Urinary bladder (tissue), 4 donors: ENCODE measurements around the gene CLSTN2. TPM values are rescaled to one million over a fixed set of nuclear protein-coding genes. Genes with fewer than 3 reads are reported as not detected.

ENCODE experiments used
- DNase-seq: peaks from one replicate; pipeline ENCODE4 v3.0.0-alpha.2; 2015; ENCODE audit errors: extremely low spot score
- H3K27ac ChIP-seq: one replicate; pipeline ENCODE4 v1.5.1; 2013; ENCODE audit warnings: low read depth, mild to moderate bottlenecking, moderate library complexity
- H3K36me3 ChIP-seq: one replicate; pipeline ENCODE4 v1.6.1; 2013; ENCODE audit warnings: mild to moderate bottlenecking, moderate library complexity; ENCODE audit not compliant: insufficient read depth
- H3K4me1 ChIP-seq: one replicate; pipeline ENCODE4 v1.6.1; 2013; ENCODE audit warnings: mild to moderate bottlenecking, moderate library complexity; ENCODE audit not compliant: insufficient read depth
- H3K4me3 ChIP-seq: one replicate; pipeline ENCODE4 v1.5.1; 2013; ENCODE audit warnings: low read depth, low read length
- WGBS: extraction: QIAGEN DNeasy Blood & Tissue Kit; methylation state at CpG from one replicate; pipeline ENCODE4 v1.1.7; 2013; 5-methylcytosine and 5-hydroxymethylcytosine counted together
- polyA plus RNA-seq: library from polyadenylated mRNA; stranded (reverse); fragments of 200-250 nt; gene quantifications from one replicate; pipeline ENCODE4 v1.2.3, GENCODE V29; 2013
- total RNA-seq: library from RNA; depleted of rRNA; stranded (reverse); fragments of >200 nt; gene quantifications from one replicate; pipeline ENCODE4 v1.2.3, GENCODE V29; 2014
- donor health status: healthy with polysubstance abuse.
- donor health status: healthy.

CLSTN2 gene
- total and polyA plus RNA-seq, 2 donors, result 1.1 to 4.9 TPM

GRCh38 chr3:140574375-140574774 is 639.4 kb downstream of the CLSTN2 start:
- no peak for DNase-seq
- no peak overlapping the region for H3K4me3 ChIP-seq
- no peaks in the 10 kb centered on the region for H3K4me1 ChIP-seq
- H3K27ac ChIP-seq, result no peak overlapping the region
- H3K36me3 ChIP-seq, result no peaks in the 10 kb centered on the region
- 75% methylated on average over 5 of the region's 5 CpGs for WGBS

GRCh38 chr3:140576449-140576848 is 641.5 kb downstream of the CLSTN2 start:
- no peaks in the 10 kb centered on the region for H3K4me1 ChIP-seq
- WGBS, result 68% methylated on average over 5 of the region's 5 CpGs
- no peak for DNase-seq
- H3K27ac ChIP-seq, result no peak overlapping the region
- no peaks in the 10 kb centered on the region for H3K36me3 ChIP-seq
- H3K4me3 ChIP-seq, result no peak overlapping the region

GRCh38 chr3:140577911-140578310 is 642.9 kb downstream of the CLSTN2 start:
- H3K27ac ChIP-seq, result no peak overlapping the region
- no peaks in the 10 kb centered on the region for H3K36me3 ChIP-seq
- WGBS, result 88% methylated on average over 4 of the region's 4 CpGs
- H3K4me3 ChIP-seq, result no peak overlapping the region
- H3K4me1 ChIP-seq, result no peaks in the 10 kb centered on the region
- DNase-seq, result no peak

GRCh38 chr3:140579260-140579659 is 644.3 kb downstream of the CLSTN2 start:
- Histone ChIP-seq H3K4me1 (no peaks in the 10 kb centered on the region), H3K4me3 (no peak overlapping the region), H3K27ac (no peak overlapping the region), H3K36me3 (no peaks in the 10 kb centered on the region)
- DNase-seq, result no peak

- Histone ChIP-seq H3K4me3 (no peak overlapping the region), H3K27ac (no peak overlapping the region), H3K36me3 (no peaks in the 10 kb centered on the region), H3K4me1 (no peaks in the 10 kb centered on the region)
- WGBS, result 60% methylated on average over 1 of the region's 1 CpG
- DNase-seq, result no peak
These were observed 645.8 kb downstream of the CLSTN2 start for GRCh38 chr3:140580746-140581145.

GRCh38 chr3:140584549-140584948 is 649.6 kb downstream of the CLSTN2 start:
- no peaks in the 10 kb centered on the region for H3K4me1 ChIP-seq
- DNase-seq, result no peak
- H3K4me3 ChIP-seq, result no peak overlapping the region
- H3K27ac ChIP-seq, result no peak overlapping the region
- H3K36me3 ChIP-seq, result no peaks in the 10 kb centered on the region
- WGBS, result 42% methylated on average over 1 of the region's 1 CpG

GRCh38 chr3:140585828-140586227 is 650.8 kb downstream of the CLSTN2 start:
- H3K4me3 ChIP-seq, result no peak overlapping the region
- no peak overlapping the region for H3K27ac ChIP-seq
- H3K36me3 ChIP-seq, result no peaks in the 10 kb centered on the region
- no peaks in the 10 kb centered on the region for H3K4me1 ChIP-seq
- DNase-seq, result no peak
- WGBS, result 84% methylated on average over 4 of the region's 4 CpGs

GRCh38 chr3:140586311-140586710 is 651.3 kb downstream of the CLSTN2 start:
- no peak for DNase-seq

GRCh38 chr3:140588558-140588957 is 653.6 kb downstream of the CLSTN2 start:
- no peak overlapping the region for H3K4me3 ChIP-seq
- H3K36me3 ChIP-seq, result no peaks in the 10 kb centered on the region
- no peak overlapping the region for H3K27ac ChIP-seq
- H3K4me1 ChIP-seq, result no peaks in the 10 kb centered on the region
- no peak for DNase-seq
- 59% methylated on average over 3 of the region's 3 CpGs for WGBS

More at GRCh38 chr3:140586311-140586710, 651.3 kb downstream of the CLSTN2 start:
- no peak overlapping the region for H3K4me3 ChIP-seq
- no peaks in the 10 kb centered on the region for H3K4me1 ChIP-seq
- 75% methylated on average over 4 of the region's 4 CpGs for WGBS
- H3K27ac ChIP-seq, result no peak overlapping the region
- H3K36me3 ChIP-seq, result no peaks in the 10 kb centered on the region

- Histone ChIP-seq H3K27ac (no peak overlapping the region), H3K4me3 (no peak overlapping the region), H3K36me3 (no peaks in the 10 kb centered on the region), H3K4me1 (no peaks in the 10 kb centered on the region)
- 85% methylated on average over 3 of the region's 3 CpGs for WGBS
- DNase-seq, result no peak
These were observed 658.8 kb downstream of the CLSTN2 start for GRCh38 chr3:140593766-140594165.

- no peaks in the 10 kb centered on the region for H3K36me3 ChIP-seq
- no peak overlapping the region for H3K4me3 ChIP-seq
- no peak overlapping the region for H3K27ac ChIP-seq
- WGBS, result 62% methylated on average over 2 of the region's 2 CpGs
- no peak for DNase-seq
- no peaks in the 10 kb centered on the region for H3K4me1 ChIP-seq
These were observed 660.3 kb downstream of the CLSTN2 start for GRCh38 chr3:140595295-140595694.

GRCh38 chr3:140597364-140597763 is 662.4 kb downstream of the CLSTN2 start:
- Histone ChIP-seq H3K4me1 (no peaks in the 10 kb centered on the region), H3K36me3 (no peaks in the 10 kb centered on the region), H3K27ac (no peak overlapping the region), H3K4me3 (no peak overlapping the region)
- 85% methylated on average over 3 of the region's 3 CpGs for WGBS
- DNase-seq, result no peak

- DNase-seq, result no peak
- WGBS, result 74% methylated on average over 2 of the region's 2 CpGs
- H3K4me3 ChIP-seq, result no peak overlapping the region
- H3K27ac ChIP-seq, result no peak overlapping the region
- no peaks in the 10 kb centered on the region for H3K4me1 ChIP-seq
- H3K36me3 ChIP-seq, result no peaks in the 10 kb centered on the region
These were observed 662.8 kb downstream of the CLSTN2 start for GRCh38 chr3:140597792-140598191.

GRCh38 chr3:140599009-140599408 is 664.0 kb downstream of the CLSTN2 start:
- Histone ChIP-seq H3K4me3 (no peak overlapping the region), H3K27ac (no peak overlapping the region), H3K36me3 (no peaks in the 10 kb centered on the region), H3K4me1 (no peaks in the 10 kb centered on the region)
- DNase-seq, result no peak

GRCh38 chr3:140599496-140599895 is 664.5 kb downstream of the CLSTN2 start:
- Histone ChIP-seq H3K4me3 (no peak overlapping the region), H3K4me1 (no peaks in the 10 kb centered on the region), H3K27ac (no peak overlapping the region), H3K36me3 (no peaks in the 10 kb centered on the region)
- DNase-seq, result no peak
- WGBS, result 80% methylated on average over 1 of the region's 1 CpG
